Transverse colon (tissue), 4 donors: Measurements from ENCODE around the gene PDE1C. TPM values are rescaled to one million over a fixed set of nuclear protein-coding genes. Genes with fewer than 3 reads are reported as not detected.

Experiments
- DNase-seq: peaks from one replicate; pipeline ENCODE4 v3.0.0-alpha.2; 2019
- H3K27ac ChIP-seq, 4 donors: fragments of 200-600 bp; sonication (generic); 2 replicates each; pipeline ENCODE4 v1.5.1; 2016 to 2018; ENCODE audit warnings: inconsistent platforms in 4 of 4
- H3K27me3 ChIP-seq: fragments of 200-600 bp; sonication (generic); 2 replicates; pipeline ENCODE4 v1.5.1; 2017; ENCODE audit warnings: inconsistent platforms
- H3K36me3 ChIP-seq, 4 donors: fragments of 200-600 bp; sonication (generic); 2 replicates each; pipeline ENCODE4 v1.5.1; 2017 to 2019; ENCODE audit warnings: inconsistent platforms in 4 of 4
- H3K4me1 ChIP-seq, 4 donors: fragments of 200-600 bp; sonication (generic); 2 replicates each; pipeline ENCODE4 v1.5.1; 2017 to 2020; ENCODE audit warnings: inconsistent platforms in 4 of 4
- H3K4me3 ChIP-seq, 4 donors: fragments of 200-600 bp; sonication (generic); 1 replicate in 1 of 4; 2 replicates in 3 of 4; pipeline versions ENCODE4 v1.5.1 to v1.6.1; 2017 to 2019; ENCODE audit warnings: inconsistent platforms in 4 of 4
- H3K9me3 ChIP-seq, 2 donors: fragments of 200-600 bp; sonication (generic); 2 replicates each; pipeline ENCODE4 v1.5.1; 2017 to 2019; ENCODE audit warnings: inconsistent platforms in 2 of 2
- EP300 ChIP-seq: sonication (generic); formaldehyde crosslinking; IDR thresholded peaks from one replicate; pipeline ENCODE4 v1.6.1; 2017; ENCODE audit warnings: antibody characterized with exemption, low read depth
- POLR2A ChIP-seq: fragments of 450-650 bp; IDR thresholded peaks from one replicate; pipeline ENCODE4 v1.6.1; 2016; ENCODE audit warnings: antibody characterized with exemption, mild to moderate bottlenecking, moderate library complexity
- POLR2AphosphoS5 ChIP-seq, 3 donors: sonication (generic); formaldehyde crosslinking; IDR thresholded peaks; one replicate each; pipeline ENCODE4 v1.6.1; 2016; ENCODE audit warnings: antibody characterized with exemption in 3 of 3
- WGBS, 2 donors: methylation state at CpG; one replicate each; pipeline ENCODE4 v1.1.5; 2018; ENCODE audit warnings: low coverage in 1 of 2; 5-methylcytosine and 5-hydroxymethylcytosine counted together
- in situ Hi-C, 4 donors: fragments of 200-750 bp; cut with MboI; loops; one replicate each; pipeline versions ENCODE4 v1.15.0 to v1.15.1; 2017; ENCODE audit warnings: low sequenced_read_pairs in 3 of 4, low pct_ligation_motif_present in 1 of 4, low pct_unique_long_range_greater_than_20kb in 1 of 4
- intact Hi-C: fragments of 100-400 bp; cut with DNase I; formaldehyde crosslinking; loops from one replicate; pipeline ENCODE4 v1.15.1; 2023; ENCODE audit warnings: low total_unique reads
- total RNA-seq, 4 donors: library from RNA; depleted of rRNA; stranded (reverse); fragments of >200 nt; gene quantifications; one replicate each; pipeline ENCODE4 v1.1.0, GENCODE V29; 2016
- TF ChIP-seq, protein P1 (sequence below), 5 experiments: fragments of 200-600 bp in 3 of 5; fragments of 450-650 bp in 2 of 5; sonication (generic) in 3 of 5; IDR thresholded peaks; 1 replicate in 2 of 5; 2 replicates in 3 of 5; pipeline ENCODE4 v1.5.1; 2016 to 2017; ENCODE audit warnings: antibody characterized with exemption in 5 of 5, inconsistent platforms in 3 of 5, mild to moderate bottlenecking in 2 of 5, moderate library complexity in 1 of 5

Gene PDE1C
- total RNA-seq, 4 donors from 2014 or later, result 1.5 to 8.4 (median 2.9) TPM

- no peak for DNase-seq
- TF ChIP-seq, protein P1, sequence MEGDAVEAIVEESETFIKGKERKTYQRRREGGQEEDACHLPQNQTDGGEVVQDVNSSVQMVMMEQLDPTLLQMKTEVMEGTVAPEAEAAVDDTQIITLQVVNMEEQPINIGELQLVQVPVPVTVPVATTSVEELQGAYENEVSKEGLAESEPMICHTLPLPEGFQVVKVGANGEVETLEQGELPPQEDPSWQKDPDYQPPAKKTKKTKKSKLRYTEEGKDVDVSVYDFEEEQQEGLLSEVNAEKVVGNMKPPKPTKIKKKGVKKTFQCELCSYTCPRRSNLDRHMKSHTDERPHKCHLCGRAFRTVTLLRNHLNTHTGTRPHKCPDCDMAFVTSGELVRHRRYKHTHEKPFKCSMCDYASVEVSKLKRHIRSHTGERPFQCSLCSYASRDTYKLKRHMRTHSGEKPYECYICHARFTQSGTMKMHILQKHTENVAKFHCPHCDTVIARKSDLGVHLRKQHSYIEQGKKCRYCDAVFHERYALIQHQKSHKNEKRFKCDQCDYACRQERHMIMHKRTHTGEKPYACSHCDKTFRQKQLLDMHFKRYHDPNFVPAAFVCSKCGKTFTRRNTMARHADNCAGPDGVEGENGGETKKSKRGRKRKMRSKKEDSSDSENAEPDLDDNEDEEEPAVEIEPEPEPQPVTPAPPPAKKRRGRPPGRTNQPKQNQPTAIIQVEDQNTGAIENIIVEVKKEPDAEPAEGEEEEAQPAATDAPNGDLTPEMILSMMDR (IDR thresholded peaks at IDR 0.05), result no peak
- TF ChIP-seq POLR2A (no peak), EP300 (no peak), POLR2AphosphoS5 (IDR thresholded peaks at IDR 0.05) (no peak)
- Histone ChIP-seq H3K4me1 (no peaks in the 10 kb centered on the region), H3K4me3 (no peak overlapping the region), H3K9me3 (no peaks in the 10 kb centered on the region), H3K36me3 (no peaks in the 10 kb centered on the region), H3K27ac (no peak overlapping the region), H3K27me3 (no peaks in the 10 kb centered on the region)
- WGBS, 2 donors, result 90 to 93% methylated on average over 3 of the region's 3 CpGs
- in situ Hi-C loops (no loop called here), intact Hi-C loops (no loop called here)
Measured at GRCh38 chr7:31921047-31921446, 149.2 kb downstream of the PDE1C start.

GRCh38 chr7:31919678-31920369, 150.4 kb downstream of the PDE1C start:
- in situ Hi-C loops (no loop called here), intact Hi-C loops (no loop called here)
- H3K4me1 ChIP-seq, result no peaks in the 10 kb centered on the region

DNA sequence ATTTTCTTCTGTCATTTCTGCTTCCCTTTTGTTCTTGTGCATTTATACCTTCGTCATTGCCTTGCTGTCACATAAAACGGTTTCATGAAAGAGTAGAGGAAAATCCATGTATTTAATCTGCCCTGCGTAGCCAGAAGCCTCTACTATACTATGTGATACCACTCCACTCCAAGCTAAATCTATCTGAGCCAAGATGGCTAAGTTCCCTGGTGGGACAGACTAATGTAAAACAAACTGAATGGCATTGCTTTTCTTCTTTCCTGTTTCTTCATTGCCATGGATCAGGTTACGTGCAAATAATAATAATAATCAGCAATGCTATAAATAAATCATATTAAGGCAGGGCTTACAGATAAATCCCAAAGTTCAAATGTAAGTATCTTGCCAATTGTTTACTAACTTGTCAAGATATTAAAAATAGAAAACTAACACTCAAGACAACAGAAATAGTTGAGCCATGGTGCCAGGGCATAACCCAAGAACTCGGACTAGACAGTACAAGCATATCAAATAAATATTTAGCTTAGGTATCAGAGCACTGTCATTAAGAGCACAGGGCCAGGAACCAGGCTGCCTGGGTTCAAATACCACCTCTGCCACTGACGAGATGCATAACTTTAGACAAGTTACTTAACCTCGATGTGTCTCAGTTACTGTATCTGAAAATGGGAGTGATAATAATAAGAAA, 151.4 kb downstream of the PDE1C start:
- TF ChIP-seq EP300 (no peak), POLR2A (no peak), POLR2AphosphoS5 (IDR thresholded peaks at IDR 0.05) (no peak)
- TF ChIP-seq, protein P1 (IDR thresholded peaks at IDR 0.05), result no peak
- intact Hi-C loops (no loop called here), in situ Hi-C loops (no loop called here)
- Histone ChIP-seq H3K36me3 (no peaks in the 10 kb centered on the region), H3K4me1 (no peaks in the 10 kb centered on the region), H3K4me3 (no peak overlapping the region), H3K27ac (no peak overlapping the region), H3K27me3 (no peaks in the 10 kb centered on the region), H3K9me3 (no peaks in the 10 kb centered on the region)
- 51 to 83% methylated on average over 6 to 7 of the region's 7 CpGs for WGBS, 2 donors
- DNase-seq, result no peak

More at GRCh38 chr7:31919678-31920369, 150.4 kb downstream of the PDE1C start:
- H3K27me3 ChIP-seq, result no peaks in the 10 kb centered on the region
- no peaks in the 10 kb centered on the region for H3K36me3 ChIP-seq
- no peak for TF ChIP-seq POLR2AphosphoS5 (IDR thresholded peaks at IDR 0.05)
- no peak for TF ChIP-seq EP300
- TF ChIP-seq, protein P1 (IDR thresholded peaks at IDR 0.05), result no peak
- no peak for TF ChIP-seq POLR2A
- 67 to 76% methylated on average over 2 to 3 of the region's 3 CpGs for WGBS, 2 donors
- no peaks in the 10 kb centered on the region for H3K9me3 ChIP-seq
- H3K27ac ChIP-seq, result no peak overlapping the region
- H3K4me3 ChIP-seq, result no peak overlapping the region
- DNase-seq, result no peak

DNA sequence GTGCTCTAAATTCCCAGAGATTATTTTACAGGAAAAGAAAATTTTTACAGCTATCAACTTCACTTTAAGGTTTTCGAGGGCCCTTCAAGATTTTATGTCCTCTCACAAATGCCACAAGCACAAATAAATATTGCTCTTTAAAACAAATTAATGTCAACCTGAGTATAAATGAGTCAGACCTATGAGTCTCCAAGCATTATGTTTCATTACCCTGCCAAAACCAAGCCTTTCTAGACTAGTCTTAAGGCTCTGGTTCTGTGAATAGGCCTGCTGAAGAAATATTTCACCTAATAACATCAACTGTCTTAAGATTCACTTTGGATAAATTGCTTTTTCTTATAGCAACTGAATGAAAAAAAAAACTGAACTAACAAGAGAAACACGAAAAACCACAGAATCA, 153.0 kb downstream of the PDE1C start:
- 69 to 79% methylated on average over 2 of the region's 2 CpGs for WGBS, 2 donors
- H3K4me3 ChIP-seq, result no peak overlapping the region
- H3K36me3 ChIP-seq, result no peaks in the 10 kb centered on the region
- intact Hi-C loops (no loop called here), in situ Hi-C loops (no loop called here)
- H3K27me3 ChIP-seq, result no peaks in the 10 kb centered on the region
- H3K9me3 ChIP-seq, result no peaks in the 10 kb centered on the region
- H3K4me1 ChIP-seq, result no peaks in the 10 kb centered on the region
- H3K27ac ChIP-seq, result no peak overlapping the region
- TF ChIP-seq POLR2A, result no peak
- no peak for TF ChIP-seq EP300
- no peak for TF ChIP-seq POLR2AphosphoS5 (IDR thresholded peaks at IDR 0.05)
- TF ChIP-seq, protein P1 (IDR thresholded peaks at IDR 0.05), result no peak
- no peak for DNase-seq
